Right kidney (tissue), 9 donors: ENCODE data around the gene SEPHS2.
"Not testable (repeated sequence)": the region's sequence is repeated elsewhere in the genome, so short reads cannot be mapped to it uniquely, and the experiment has no call there.

Source experiments
- DNase-seq: peaks from one replicate; pipeline ENCODE4 v3.0.0-alpha.2; 2016
- long read RNA-seq, 8 donors: transcript quantifications; one replicate each; lab custom pipeline, GENCODE V29; 2026

SEPHS2 gene
- long read RNA-seq, donor 1, transcript SEPHS2-201 (1 exons, 2,551 nt) = major isoform, 93 of 93 reads
- long read RNA-seq, donor 1, partial matches to known transcripts = 0 of 93 reads
- long read RNA-seq, donor 1, other reads (novel, unspliced or antisense) = 0 of 93 reads
- long read RNA-seq, donor 2, transcript SEPHS2-201 (1 exons, 2,551 nt) = major isoform, 64 of 64 reads
- long read RNA-seq, donor 2, partial matches to known transcripts = 0 of 64 reads
- long read RNA-seq, donor 2, other reads (novel, unspliced or antisense) = 0 of 64 reads
- long read RNA-seq, donor 3, transcript SEPHS2-201 (1 exons, 2,551 nt) = major isoform, 61 of 61 reads
- long read RNA-seq, donor 3, partial matches to known transcripts = 0 of 61 reads
- long read RNA-seq, donor 3, other reads (novel, unspliced or antisense) = 0 of 61 reads
- long read RNA-seq, donor 4, transcript SEPHS2-201 (1 exons, 2,551 nt) = major isoform, 117 of 117 reads
- long read RNA-seq, donor 4, partial matches to known transcripts = 0 of 117 reads
- long read RNA-seq, donor 4, other reads (novel, unspliced or antisense) = 0 of 117 reads
- long read RNA-seq, donor 5, transcript SEPHS2-201 (1 exons, 2,551 nt) = major isoform, 95 of 95 reads
- long read RNA-seq, donor 5, partial matches to known transcripts = 0 of 95 reads
- long read RNA-seq, donor 5, other reads (novel, unspliced or antisense) = 0 of 95 reads
- long read RNA-seq, donor 6, transcript SEPHS2-201 (1 exons, 2,551 nt) = major isoform, 88 of 88 reads
- long read RNA-seq, donor 6, partial matches to known transcripts = 0 of 88 reads
- long read RNA-seq, donor 6, other reads (novel, unspliced or antisense) = 0 of 88 reads
- long read RNA-seq, donor 7 = 0 reads
- long read RNA-seq, donor 8, transcript SEPHS2-201 (1 exons, 2,551 nt) = major isoform, 103 of 103 reads
- long read RNA-seq, donor 8, partial matches to known transcripts = 0 of 103 reads
- long read RNA-seq, donor 8, other reads (novel, unspliced or antisense) = 0 of 103 reads

- peak; percentile 95 for DNase-seq
These were observed at the start of gene SEPHS2 for GRCh38 chr16:30445408-30446202. TSS of gene SEPHS2 (minus strand) at chr16:30445874. CDS start at chr16:30445727, 147 bp downstream.

- DNase-seq = no peak
These were observed 49.0 kb upstream of the SEPHS2 start for GRCh38 chr16:30494709-30495108.

- no peak for DNase-seq
These were observed 48.3 kb upstream of the SEPHS2 start for GRCh38 chr16:30493941-30494488.

GRCh38 chr16:30491744-30492308 lies 46.2 kb upstream of the SEPHS2 start:
- no peak for DNase-seq

- DNase-seq = no peak
These were observed 45.6 kb upstream of the SEPHS2 start for GRCh38 chr16:30491229-30491628.

- DNase-seq = no peak
These were observed 44.5 kb upstream of the SEPHS2 start for GRCh38 chr16:30490210-30490609.

- DNase-seq = no peak
These were observed 43.3 kb upstream of the SEPHS2 start for GRCh38 chr16:30488764-30489605.

- DNase-seq = no peak
These were observed 40.3 kb upstream of the SEPHS2 start for GRCh38 chr16:30485818-30486436.

- no peak for DNase-seq
These were observed 39.2 kb upstream of the SEPHS2 start for GRCh38 chr16:30484887-30485286.

GRCh38 chr16:30482366-30482765 lies 36.7 kb upstream of the SEPHS2 start:
- no peak for DNase-seq

GRCh38 chr16:30481381-30481780 lies 35.7 kb upstream of the SEPHS2 start:
- no peak for DNase-seq

GRCh38 chr16:30478766-30479478 lies 33.2 kb upstream of the SEPHS2 start:
- no peak for DNase-seq

GRCh38 chr16:30477773-30478172 lies 32.1 kb upstream of the SEPHS2 start:
- not testable (repeated sequence) for DNase-seq

GRCh38 chr16:30476991-30477390 lies 31.3 kb upstream of the SEPHS2 start:
- no peak for DNase-seq

GRCh38 chr16:30474684-30475083 lies 29.0 kb upstream of the SEPHS2 start:
- DNase-seq = no peak

- no peak for DNase-seq
These were observed 28.4 kb upstream of the SEPHS2 start for GRCh38 chr16:30474074-30474452.

- DNase-seq = no peak
These were observed 27.8 kb upstream of the SEPHS2 start for GRCh38 chr16:30473231-30474073.

- DNase-seq = no peak
These were observed 26.8 kb upstream of the SEPHS2 start, which contains the start of gene ITGAL for GRCh38 chr16:30472328-30472942. TSS of gene ITGAL (plus strand) at chr16:30472742. CDS start at chr16:30472838, 96 bp downstream.
